Measurements from ENCODE around the gene TECTB.

TECTB gene

GRCh38 chr10:112345202-112345601 lies 62.0 kb downstream of the TECTB start:
- Mint-ChIP-seq H3K4me3 (no peak overlapping the region), H3K4me1 (no peaks in the 10 kb centered on the region), H3K27ac (no peak overlapping the region), H3K9me3 (no peaks in the 10 kb centered on the region), H3K36me3 (ENCODE audit: low read depth) (no peaks in the 10 kb centered on the region), H3K27me3 (ENCODE audit: low read depth) (no peaks in the 10 kb centered on the region)
- no peak for TF ChIP-seq CTCF (IDR thresholded peaks at IDR 0.05; ENCODE audit: unreplicated experiment in 3 of 3)

- Mint-ChIP-seq H3K36me3 (ENCODE audit: low read depth) (no peaks in the 10 kb centered on the region), H3K27ac (no peak overlapping the region), H3K27me3 (ENCODE audit: low read depth) (no peaks in the 10 kb centered on the region), H3K9me3 (no peaks in the 10 kb centered on the region), H3K4me3 (no peak overlapping the region), H3K4me1 (no peaks in the 10 kb centered on the region)
- TF ChIP-seq CTCF (IDR thresholded peaks at IDR 0.05; ENCODE audit: unreplicated experiment in 3 of 3): no peak
Observed at GRCh38 chr10:112345743-112346142, 62.5 kb downstream of the TECTB start.

- Mint-ChIP-seq H3K9me3 (no peaks in the 10 kb centered on the region), H3K27ac (no peak overlapping the region), H3K4me3 (no peak overlapping the region), H3K36me3 (ENCODE audit: low read depth) (no peaks in the 10 kb centered on the region), H3K4me1 (no peaks in the 10 kb centered on the region), H3K27me3 (ENCODE audit: low read depth) (no peaks in the 10 kb centered on the region)
- TF ChIP-seq CTCF (IDR thresholded peaks at IDR 0.05; ENCODE audit: unreplicated experiment in 3 of 3): no peak
Observed at GRCh38 chr10:112346774-112347173, 63.6 kb downstream of the TECTB start.

GRCh38 chr10:112347709-112348671 lies 64.8 kb downstream of the TECTB start:
- no peak for TF ChIP-seq CTCF (IDR thresholded peaks at IDR 0.05; ENCODE audit: unreplicated experiment in 3 of 3)
- Mint-ChIP-seq H3K4me3 (no peak overlapping the region), H3K27me3 (ENCODE audit: low read depth) (no peaks in the 10 kb centered on the region), H3K27ac (no peak overlapping the region), H3K4me1 (no peaks in the 10 kb centered on the region), H3K36me3 (ENCODE audit: low read depth) (no peaks in the 10 kb centered on the region), H3K9me3 (no peaks in the 10 kb centered on the region)

GRCh38 chr10:112348759-112349158 lies 65.6 kb downstream of the TECTB start:
- H3K4me3 Mint-ChIP-seq: no peak overlapping the region
- H3K4me1 Mint-ChIP-seq: no peaks in the 10 kb centered on the region
- TF ChIP-seq CTCF (IDR thresholded peaks at IDR 0.05; ENCODE audit: unreplicated experiment in 3 of 3): no peak
- H3K27me3 Mint-ChIP-seq (ENCODE audit: low read depth): no peaks in the 10 kb centered on the region
- no peak overlapping the region for H3K27ac Mint-ChIP-seq
- H3K36me3 Mint-ChIP-seq (ENCODE audit: low read depth): no peaks in the 10 kb centered on the region
- H3K9me3 Mint-ChIP-seq: no peaks in the 10 kb centered on the region
